Endometrial microvascular endothelial cells (primary cell): ENCODE data around the gene TSPAN5. TPM values are rescaled to one million over a fixed set of nuclear protein-coding genes. Genes with fewer than 3 reads are reported as not detected.
"Not testable (repeated sequence)": the region's sequence is repeated elsewhere in the genome, so short reads cannot be mapped to it uniquely, and the experiment has no call there.

Experiments
- in situ Hi-C: cut with HindIII; loops from 2 replicates; pipeline ENCODE4 v1.10.0; 2017; ENCODE audit warnings: low sequenced_read_pairs, low pct_unique_long_range_greater_than_20kb; ENCODE audit errors: inconsistent ontology term
- total RNA-seq: library from RNA; depleted of rRNA; stranded (reverse); fragments of >200 nt; gene quantifications from one replicate; pipeline ENCODE4 v1.2.3, GENCODE V29; 2015; ENCODE audit errors: inconsistent ontology term

The TSPAN5 gene
- total RNA-seq, 1 donor from 2014 or later = 40.5 TPM

GRCh38 chr4:98461121-98461865 is 197.1 kb downstream of the TSPAN5 start:
- in situ Hi-C loops = not testable (repeated sequence)

GRCh38 chr4:98457422-98457821 is 201.0 kb downstream of the TSPAN5 start:
- in situ Hi-C loops = not testable (repeated sequence)

- in situ Hi-C loops = no loop called here
Observed at GRCh38 chr4:98452091-98452490, 206.3 kb downstream of the TSPAN5 start.

GRCh38 chr4:98448908-98449307 is 209.5 kb downstream of the TSPAN5 start:
- in situ Hi-C loops = no loop called here

- in situ Hi-C loops = no loop called here
Observed at GRCh38 chr4:98447648-98448047, 210.8 kb downstream of the TSPAN5 start.

- in situ Hi-C loops = no loop called here
Observed at GRCh38 chr4:98446499-98447375, 211.7 kb downstream of the TSPAN5 start.

- in situ Hi-C loops = no loop called here
Observed at GRCh38 chr4:98444371-98444770, 214.0 kb downstream of the TSPAN5 start.

GRCh38 chr4:98434816-98435215 is 223.6 kb downstream of the TSPAN5 start:
- in situ Hi-C loops = no loop called here

GRCh38 chr4:98433691-98434090 is 224.7 kb downstream of the TSPAN5 start:
- in situ Hi-C loops = no loop called here

GRCh38 chr4:98430708-98431403 is 227.6 kb downstream of the TSPAN5 start:
- in situ Hi-C loops = no loop called here

- in situ Hi-C loops = no loop called here
Observed at GRCh38 chr4:98423009-98423408, 235.4 kb downstream of the TSPAN5 start.

GRCh38 chr4:98421111-98421510 is 237.3 kb downstream of the TSPAN5 start:
- in situ Hi-C loops = no loop called here
